ENCODE results near the gene RASGEF1C.

Gene RASGEF1C

GRCh38 chr5:180112181-180112861, 96.7 kb downstream of the RASGEF1C start:
- no peak for TF ChIP-seq CTCF (IDR thresholded peaks at IDR 0.05; ENCODE audit: borderline replicate concordance, insufficient read depth, low read depth, low read length)

GRCh38 chr5:180111273-180112002, 97.6 kb downstream of the RASGEF1C start:
- H3K4me3 ChIP-seq (ENCODE audit: low read depth, low read length) = no peak overlapping the region
- no peak for TF ChIP-seq CTCF (IDR thresholded peaks at IDR 0.05; ENCODE audit: borderline replicate concordance, insufficient read depth, low read depth, low read length)

More at GRCh38 chr5:180112181-180112861, 96.7 kb downstream of the RASGEF1C start:
- H3K4me3 ChIP-seq (ENCODE audit: low read depth, low read length) = no peak overlapping the region

- no peak for TF ChIP-seq CTCF (IDR thresholded peaks at IDR 0.05; ENCODE audit: borderline replicate concordance, insufficient read depth, low read depth, low read length)
- no peak overlapping the region for H3K4me3 ChIP-seq (ENCODE audit: low read depth, low read length)
These were observed 99.1 kb downstream of the RASGEF1C start for GRCh38 chr5:180109920-180110319.

GRCh38 chr5:180107005-180107404, 102.0 kb downstream of the RASGEF1C start:
- H3K4me3 ChIP-seq (ENCODE audit: low read depth, low read length) = no peak overlapping the region
- no peak for TF ChIP-seq CTCF (IDR thresholded peaks at IDR 0.05; ENCODE audit: borderline replicate concordance, insufficient read depth, low read depth, low read length)

- no peak overlapping the region for H3K4me3 ChIP-seq (ENCODE audit: low read depth, low read length)
- no peak for TF ChIP-seq CTCF (IDR thresholded peaks at IDR 0.05; ENCODE audit: borderline replicate concordance, insufficient read depth, low read depth, low read length)
These were observed 103.1 kb downstream of the RASGEF1C start for GRCh38 chr5:180105827-180106312.

- no peak overlapping the region for H3K4me3 ChIP-seq (ENCODE audit: low read depth, low read length)
- no peak for TF ChIP-seq CTCF (IDR thresholded peaks at IDR 0.05; ENCODE audit: borderline replicate concordance, insufficient read depth, low read depth, low read length)
These were observed 104.9 kb downstream of the RASGEF1C start for GRCh38 chr5:180104168-180104530.
